HG03139 (cell line): ENCODE results near the gene CPOX.
"Not testable (repeated sequence)": the region's sequence is repeated elsewhere in the genome, so short reads cannot be mapped to it uniquely, and the experiment has no call there.

Experiments used
- ATAC-seq: cut with Tn5 transposase; IDR thresholded peaks from one replicate; pipeline ENCODE4 v1.9.1; 2021; ENCODE audit not compliant: unreplicated experiment

CPOX gene

DNA sequence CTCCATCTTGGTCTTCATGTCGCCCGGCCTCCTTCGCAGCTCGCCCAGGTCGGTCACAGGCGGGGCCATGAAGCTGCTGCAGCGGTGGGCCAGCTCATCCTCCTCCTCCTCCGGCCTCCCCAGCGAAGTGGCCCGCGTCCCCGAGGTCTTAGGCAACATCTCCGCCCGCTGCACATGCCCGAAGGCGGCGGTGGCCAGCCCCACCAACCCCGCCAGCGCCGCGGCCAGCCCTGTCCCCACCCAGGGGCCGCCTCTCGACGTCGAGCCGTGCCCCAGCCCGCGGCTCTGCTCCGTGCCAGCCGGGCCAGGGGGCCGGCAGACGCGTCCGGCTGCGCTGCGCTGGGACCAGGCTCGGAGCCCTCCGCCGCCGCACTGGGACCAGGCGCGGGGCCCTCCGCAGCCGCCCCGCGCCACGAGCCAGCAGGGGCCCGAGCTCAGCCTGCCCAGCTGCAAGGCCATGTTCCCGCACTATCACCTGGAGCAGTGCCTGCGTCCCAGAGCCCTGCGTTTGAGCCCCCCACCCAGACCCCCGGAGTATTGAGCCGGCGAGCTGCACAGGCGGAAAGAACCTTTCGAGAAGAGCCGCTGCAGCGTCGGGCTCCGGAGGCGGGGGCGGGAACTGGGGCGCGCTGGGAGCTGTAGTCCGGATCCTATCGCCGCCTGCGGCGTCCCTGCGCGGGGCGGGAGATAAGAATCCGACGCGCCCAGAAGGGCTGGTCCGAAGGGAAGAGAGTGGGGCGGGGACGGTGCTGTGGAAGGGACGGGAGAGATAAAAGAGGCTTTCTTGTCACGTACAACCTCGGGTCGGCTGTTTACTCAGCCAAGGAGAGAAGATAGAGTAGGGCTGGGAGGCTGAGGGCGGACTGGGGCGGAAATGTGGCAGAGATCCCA, at the start of gene CPOX:
TSS of gene CPOX (minus strand) at position 566 of the 891 bp plus-strand sequence. CDS start at position 459, 107 bp downstream.
- ATAC-seq: peak; percentile 95

DNA sequence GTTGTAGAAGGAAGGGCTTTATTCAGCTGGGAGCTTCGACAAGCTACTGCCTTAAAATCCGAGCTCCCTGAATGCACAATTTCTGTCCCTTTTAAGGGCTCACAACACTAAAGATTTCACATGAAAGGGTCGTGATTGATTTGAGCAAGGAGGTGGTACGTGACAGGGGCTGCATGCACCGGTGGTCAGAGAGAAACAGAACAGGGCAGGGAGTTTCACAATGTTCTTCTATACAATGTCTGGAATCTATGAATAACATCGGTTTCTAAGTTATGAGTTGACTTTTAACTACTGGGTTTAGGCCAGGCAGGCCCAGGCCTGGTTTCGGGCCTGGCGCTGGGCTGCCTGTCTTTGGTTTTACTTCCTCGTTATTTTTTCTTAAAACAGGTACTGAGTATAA, 49.4 kb upstream of the CPOX start:
- ATAC-seq: not testable (repeated sequence)

DNA sequence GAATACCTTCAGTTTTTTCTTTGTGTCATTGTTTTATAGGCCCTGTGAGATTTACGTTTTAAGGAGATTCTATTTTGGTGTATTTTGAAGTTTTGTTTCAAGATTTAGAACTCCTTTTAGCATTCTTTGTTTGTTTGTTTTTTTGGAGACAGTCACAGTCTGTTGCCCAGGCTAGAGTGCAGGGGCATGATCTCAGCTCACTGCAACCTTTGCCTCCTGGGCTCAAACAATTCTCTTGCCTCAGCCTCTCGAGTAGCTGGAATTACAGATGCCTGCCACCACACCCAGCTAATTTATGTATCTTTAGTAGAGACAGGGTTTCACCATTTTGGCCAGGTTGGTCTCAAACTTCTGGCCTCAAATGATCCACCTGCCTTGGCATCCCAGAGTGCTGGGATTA, 48.3 kb upstream of the CPOX start:
- ATAC-seq: not testable (repeated sequence)

DNA sequence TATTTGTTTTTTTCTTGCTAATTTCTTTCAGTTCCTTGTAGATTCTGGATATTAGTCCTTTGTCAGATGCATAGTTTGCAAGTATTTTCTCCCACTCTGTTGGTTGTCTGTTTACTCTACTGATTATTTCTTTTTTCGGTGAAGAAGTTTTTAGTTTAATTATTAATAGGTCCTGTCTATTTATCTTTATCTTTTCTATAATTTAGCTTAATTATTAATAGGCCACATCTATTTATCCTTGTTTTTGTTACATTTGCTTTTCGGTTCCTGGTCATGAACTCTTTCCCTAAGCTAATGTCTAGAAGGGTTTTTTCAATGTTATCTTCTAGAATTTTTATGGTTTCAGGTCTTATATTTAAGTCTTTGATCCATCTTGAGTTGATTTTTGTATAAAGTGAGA, 45.1 kb upstream of the CPOX start:
- not testable (repeated sequence) for ATAC-seq

DNA sequence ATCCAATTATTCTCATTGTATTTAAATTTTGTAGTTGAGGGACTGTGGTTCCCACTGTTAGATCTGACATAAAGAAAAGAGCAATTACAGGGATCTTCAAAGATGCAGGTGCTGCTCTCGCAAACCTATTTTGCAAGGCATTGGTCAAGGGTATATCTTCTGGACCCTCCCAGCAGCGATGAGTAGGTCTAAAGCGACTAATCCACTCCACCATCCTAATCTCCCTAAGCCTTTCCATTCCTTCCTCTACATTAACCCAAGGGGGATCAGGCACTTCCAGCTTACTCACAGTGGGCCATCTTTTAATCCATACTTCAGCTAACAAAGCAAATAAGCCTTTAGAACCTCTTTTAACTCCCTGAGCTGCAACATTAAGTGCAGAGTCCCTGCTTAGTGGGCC, 37.0 kb upstream of the CPOX start:
- no peak for ATAC-seq

DNA sequence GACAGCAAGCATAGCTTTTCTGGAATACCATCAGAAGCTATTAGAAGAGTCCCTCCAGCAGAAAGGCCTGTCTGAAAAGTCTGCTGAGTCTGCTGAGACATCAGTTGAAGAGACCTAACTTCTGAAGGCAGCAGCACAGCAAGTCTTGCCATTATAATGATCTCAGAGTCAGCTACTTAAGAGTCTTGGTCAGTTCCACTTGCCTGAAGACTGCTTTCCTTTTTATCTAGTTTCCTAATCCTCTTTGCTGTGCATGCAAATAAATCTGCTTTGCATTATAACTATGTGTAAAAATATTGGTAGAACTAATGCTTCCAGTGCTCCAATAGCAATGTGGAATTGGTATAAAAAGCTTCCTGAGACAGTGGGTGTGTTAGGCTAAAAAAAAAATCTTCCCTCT, 34.9 kb upstream of the CPOX start:
- ATAC-seq: no peak

DNA sequence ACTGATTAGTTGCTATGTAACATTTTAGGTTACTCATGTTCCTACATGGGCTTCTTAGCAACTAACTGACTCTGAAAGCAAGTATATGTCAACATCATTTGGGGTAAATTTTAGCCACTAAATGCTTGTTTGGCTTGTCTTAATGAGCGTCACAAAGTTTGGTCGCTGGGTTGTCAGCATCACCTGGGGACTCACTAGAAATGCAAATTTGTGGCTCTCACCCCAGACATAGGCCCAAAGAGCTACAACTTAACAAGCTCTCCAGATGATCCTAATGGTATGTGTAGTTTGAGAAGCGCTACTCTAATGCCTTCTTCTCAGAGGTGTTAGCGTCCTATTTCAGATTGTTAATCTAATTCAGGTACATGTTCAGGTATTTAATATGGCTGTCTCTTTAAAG, 32.7 kb upstream of the CPOX start:
- no peak for ATAC-seq

DNA sequence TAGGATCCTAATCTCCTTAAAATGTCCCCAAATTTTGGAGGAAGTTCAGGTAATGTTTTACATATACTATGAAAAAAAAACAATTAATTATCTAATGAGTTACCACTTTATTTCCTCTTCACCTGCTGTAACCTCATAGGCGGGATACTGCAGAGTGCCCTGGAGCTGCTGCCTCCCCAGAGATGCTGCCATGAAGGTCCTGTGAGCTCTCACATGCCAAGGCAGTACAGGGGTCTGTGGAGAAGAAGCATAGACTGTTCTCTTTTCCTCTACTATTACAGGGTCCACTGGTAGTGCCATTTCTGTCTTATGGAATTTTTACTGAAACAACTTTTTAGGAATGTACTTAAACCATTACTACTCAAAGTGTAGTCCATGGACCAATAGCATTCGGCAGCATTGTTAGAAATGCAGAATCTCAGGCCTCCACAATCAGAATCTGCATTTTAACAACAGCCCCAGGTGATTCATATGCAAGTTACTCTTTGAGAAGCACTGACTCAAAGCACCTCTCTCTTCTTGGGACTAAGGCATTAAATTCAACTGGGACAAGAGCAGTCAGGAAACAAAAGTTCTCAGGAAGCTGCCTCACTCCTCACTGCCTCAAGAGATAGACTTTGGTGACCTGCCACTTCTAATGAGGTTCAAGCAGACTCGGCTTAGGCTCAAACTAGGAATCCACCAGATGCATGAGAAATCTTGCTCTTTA, 30.3 kb upstream of the CPOX start:
- no peak for ATAC-seq

DNA sequence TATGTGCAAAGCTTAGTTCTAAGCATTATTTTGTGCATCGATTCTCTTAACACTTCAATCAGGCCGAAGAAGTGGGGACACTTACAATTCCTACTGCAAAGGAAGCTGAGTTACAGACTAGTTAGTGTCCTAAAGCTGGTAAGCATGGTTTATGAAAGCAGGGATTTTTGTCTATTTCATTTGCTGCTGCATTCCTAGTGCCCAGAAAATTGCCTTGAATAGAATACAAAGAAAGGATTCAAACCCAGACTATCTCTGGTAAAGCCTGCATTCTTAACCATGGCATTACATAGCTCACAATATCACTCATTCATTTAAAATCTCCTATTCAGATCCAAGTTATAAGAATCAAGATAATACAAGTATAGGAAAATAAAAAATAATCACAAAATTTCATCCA, 24.4 kb upstream of the CPOX start:
- no peak for ATAC-seq

DNA sequence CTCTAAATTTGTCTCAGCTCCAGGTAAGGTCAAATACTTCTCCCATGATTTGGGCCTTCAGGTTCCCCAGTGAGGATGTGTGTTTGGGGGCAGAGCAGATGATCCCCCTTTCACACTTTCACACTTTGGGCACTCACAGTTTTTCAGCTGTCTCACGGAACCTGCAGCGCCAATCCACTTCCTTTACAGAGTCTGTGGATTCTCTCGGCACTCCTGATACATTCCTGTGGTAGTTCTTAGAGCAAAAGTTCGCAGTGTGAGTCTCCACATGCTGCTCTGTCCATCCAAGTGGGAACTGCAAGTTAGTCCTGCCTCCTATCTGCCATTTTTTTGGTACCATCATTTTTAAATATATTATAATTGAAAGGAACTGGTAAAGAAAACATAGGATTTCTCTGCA, 20.2 kb upstream of the CPOX start:
- ATAC-seq: no peak

DNA sequence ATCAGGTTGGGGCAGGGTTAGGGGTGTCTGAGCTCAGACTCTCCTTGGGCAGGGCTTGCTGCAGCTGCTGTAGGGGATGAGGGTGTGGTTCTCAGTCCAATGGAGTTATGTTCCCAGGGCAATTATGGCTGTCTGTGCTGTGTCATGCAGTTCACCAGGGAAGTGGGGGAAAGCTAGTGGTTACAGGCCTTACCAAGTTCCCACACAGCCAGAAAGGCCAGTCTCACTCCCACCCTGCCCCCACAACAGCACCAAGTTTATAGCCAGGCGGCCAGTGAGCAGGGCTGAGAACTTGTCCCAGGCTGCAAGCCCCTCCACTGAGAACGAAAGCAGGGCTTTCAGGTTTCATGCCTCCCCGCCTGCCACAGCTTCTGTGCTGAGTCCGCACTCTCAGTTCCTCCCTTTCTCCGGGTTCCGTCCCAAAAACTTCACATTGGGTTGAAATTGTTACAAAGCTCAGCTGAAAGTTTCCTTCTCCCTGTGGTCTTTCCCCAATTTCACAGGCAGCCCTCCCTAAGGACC, 19.6 kb upstream of the CPOX start:
- ATAC-seq: peak; percentile 76

DNA sequence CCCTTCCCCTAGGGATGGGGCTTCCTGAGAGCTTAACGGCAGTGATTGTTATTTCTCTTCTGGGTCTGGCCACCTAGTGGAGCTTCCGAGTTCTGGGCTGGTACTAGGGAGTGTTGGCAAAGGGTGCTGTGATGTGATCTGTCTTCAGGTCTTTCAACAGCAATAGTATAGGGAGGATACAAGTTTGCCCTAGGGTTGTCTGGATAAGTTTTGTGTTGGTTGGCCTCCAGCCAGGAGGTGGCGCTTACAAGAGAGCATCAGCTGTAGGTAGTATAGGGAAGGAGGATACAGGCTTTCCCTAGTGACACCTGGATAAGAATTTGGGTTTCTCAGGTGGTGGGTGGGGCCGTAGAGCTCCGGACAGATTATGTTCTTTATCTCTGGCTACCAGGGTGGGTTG, 19.2 kb upstream of the CPOX start:
- ATAC-seq: peak; percentile 34

DNA sequence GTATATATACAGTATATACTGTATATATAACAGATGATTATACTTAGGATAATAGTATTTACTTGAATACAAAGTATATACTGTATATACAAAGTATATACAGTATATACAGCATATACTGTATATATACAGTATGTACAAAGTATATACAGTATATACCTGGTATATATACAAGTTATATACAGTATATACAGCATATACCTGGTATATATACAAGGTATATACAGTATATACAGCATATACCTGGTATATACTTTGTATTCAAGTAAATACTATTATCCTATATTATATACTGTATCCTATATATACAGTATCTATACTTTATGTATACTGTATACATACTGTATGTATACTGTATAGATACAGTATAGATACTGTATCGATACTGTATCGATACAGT, 14.6 kb upstream of the CPOX start:
- ATAC-seq: no peak

DNA sequence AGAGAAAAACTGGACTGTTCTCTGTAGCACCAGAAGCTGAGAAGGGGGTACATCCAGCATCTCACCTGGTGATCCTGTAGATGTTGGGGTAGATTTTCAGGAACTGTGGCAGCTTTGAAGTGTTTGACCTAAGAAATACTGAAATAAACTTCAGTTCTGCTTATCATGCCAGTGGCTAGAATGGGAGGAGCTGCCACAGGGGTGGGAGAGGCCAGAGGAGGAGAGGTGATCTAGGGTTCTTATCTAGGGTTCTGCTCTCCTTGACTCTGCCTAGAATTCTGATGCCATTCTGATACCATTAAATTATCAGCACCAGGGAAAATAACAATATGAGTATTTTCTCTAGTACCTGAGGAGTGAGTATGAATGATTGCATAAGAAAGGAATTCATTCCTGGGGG, 10.2 kb upstream of the CPOX start:
- ATAC-seq: no peak

DNA sequence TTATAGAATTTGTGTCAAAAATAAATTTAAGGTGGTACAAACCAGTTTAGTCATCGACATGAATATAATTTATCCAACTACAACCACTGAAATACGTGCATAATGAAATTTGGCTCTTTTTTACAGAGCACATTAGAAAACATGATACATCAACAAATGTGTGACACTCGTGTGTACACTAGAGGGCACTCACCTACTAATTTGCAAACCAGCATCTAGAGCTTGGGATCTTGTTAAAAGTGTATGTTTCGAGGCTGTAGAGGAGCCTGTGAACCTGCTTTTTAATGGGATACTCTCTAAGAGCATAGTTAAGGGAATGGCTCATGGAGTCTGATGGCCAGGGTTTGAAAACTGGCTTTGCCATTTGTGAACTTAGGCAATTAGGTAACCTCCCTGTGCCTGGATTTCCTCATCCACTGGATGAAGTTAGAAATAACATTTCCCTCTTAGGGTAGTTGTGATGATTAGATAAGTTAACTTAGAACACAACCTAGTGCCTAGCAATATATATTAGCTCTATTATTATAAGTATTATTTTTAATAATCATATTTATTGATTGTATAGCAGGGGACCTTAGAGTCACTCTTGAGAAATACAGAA, 8.8 kb upstream of the CPOX start:
- peak; percentile 55 for ATAC-seq

DNA sequence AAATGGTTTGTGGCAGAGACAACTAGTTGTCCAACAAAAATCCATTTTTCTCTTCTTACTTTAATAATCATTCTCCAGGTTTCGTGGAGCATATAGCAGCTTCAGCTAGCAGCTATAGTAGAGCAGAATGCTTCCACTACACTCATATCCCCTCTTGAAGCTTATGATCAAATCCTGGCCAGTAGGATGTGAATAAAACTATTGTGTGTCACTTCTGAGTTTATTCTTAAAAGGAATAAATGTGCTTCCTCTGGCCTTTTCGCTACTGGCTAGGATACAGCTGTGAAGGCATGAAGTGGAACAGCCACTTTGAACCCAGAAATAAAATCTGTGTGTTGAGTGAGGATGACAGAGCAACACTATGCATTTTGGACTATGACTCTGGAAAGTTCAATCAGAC, 7.8 kb upstream of the CPOX start:
- ATAC-seq: no peak

DNA sequence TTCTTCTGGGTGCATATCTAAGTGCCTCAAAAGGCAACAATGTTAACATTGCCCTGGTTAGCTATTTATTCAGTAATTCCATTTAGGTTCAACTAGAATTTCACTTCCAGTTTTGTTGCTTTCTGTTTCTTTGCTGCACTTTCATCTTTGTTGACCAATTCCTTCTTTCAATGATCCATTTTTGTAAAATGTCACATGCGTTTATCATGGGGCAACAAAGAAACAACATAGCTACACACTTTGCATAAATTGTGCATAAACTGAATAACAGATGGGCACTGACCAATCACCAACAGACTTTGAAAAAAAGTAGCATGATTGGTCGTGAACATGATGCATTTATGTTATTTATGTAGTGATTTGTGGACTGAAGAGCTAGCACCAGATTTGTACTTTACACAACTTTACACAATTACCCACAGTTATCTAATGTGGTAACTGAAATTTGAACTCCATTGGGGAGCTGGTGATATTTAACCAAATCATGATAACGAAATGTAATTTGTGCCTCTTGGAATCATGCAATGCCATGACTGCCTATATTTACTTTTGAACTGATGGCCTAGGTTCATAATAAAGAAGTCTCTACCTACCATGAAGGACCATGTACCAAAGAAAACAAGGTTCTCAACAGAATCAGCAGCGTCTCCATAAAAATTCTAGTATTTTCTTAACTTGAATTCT, 7.1 kb upstream of the CPOX start:
- peak; percentile 45 for ATAC-seq

DNA sequence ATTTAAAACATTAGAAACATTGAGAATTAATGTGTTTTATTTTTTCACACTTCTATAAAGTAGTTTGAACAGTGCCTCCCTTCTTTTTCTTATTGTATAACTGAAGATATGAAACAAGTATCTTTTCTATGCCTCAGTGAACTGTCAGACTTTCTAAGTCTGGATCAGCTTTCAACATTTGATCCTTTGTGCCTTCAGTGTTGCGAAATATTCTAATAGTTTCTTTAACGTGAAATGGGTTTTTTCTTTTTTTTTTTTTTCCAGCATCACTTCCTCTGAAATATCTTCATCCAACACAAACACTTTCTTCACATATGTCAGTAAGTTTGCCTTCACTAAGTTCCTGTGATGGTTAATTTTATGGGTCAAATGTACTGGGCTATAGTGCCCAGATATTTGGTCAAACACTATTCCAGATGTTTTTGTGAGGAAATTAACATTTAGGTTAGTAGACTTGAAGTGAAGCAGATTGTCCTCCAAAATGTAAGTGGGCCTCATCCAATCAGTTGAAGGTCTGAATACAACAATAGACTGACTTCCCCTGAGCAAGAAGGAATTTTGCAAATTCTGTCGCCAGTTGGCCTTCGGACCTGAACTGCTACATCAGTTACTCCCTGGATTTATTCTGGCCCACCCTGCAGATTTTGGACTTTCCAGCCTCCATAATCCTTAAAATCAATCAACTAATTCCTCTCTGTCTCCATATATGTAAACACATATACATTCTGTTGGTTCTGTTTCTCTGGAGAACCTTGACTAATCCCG, 6.4 kb upstream of the CPOX start:
- no peak for ATAC-seq

DNA sequence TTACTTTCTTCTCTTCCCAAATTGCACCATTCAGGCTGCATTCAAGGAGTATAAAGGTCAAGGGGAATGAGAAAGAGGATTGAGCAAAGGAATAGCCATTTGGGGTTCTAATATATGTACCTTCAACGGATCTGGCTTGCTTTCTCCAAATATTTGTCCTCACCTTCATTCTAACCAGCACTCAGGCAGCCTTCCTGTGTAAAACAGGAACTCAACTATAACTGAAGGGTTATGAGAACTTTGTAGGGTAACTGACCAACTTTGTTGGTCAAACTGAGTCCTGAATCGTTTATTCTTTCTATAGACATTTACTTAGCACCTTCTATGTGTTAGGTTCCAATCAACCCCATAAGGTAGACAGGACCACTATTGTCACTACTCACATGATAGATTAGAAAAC, 5.1 kb upstream of the CPOX start:
- ATAC-seq: no peak
